Uterus (tissue), 4 donors: ENCODE measurements around the gene NAV2. TPM values are rescaled to one million over a fixed set of nuclear protein-coding genes. Genes with fewer than 3 reads are reported as not detected.

Source experiments
- DNase-seq, 2 donors: peaks; one replicate each; pipeline ENCODE4 v3.0.0-alpha.2; 2019 to 2020
- H3K27ac ChIP-seq, 2 donors: fragments of 200-600 bp; sonication (generic); 1 replicate in 1 of 2; 2 replicates in 1 of 2; pipeline ENCODE4 v1.5.1; 2016 to 2018
- H3K27me3 ChIP-seq, 2 donors: fragments of 200-600 bp; sonication (generic); one replicate each; pipeline ENCODE4 v1.5.1; 2018 to 2019; ENCODE audit warnings: control low read depth in 1 of 2
- H3K36me3 ChIP-seq, 2 donors: fragments of 200-600 bp; sonication (generic); one replicate each; pipeline ENCODE4 v1.5.1; 2019; ENCODE audit warnings: control low read depth in 1 of 2
- H3K4me1 ChIP-seq, 2 donors: fragments of 200-600 bp; sonication (generic); one replicate each; pipeline ENCODE4 v1.5.1; 2018 to 2019; ENCODE audit warnings: control low read depth in 1 of 2
- H3K4me3 ChIP-seq, 2 donors: fragments of 200-600 bp; sonication (generic); 1 replicate in 1 of 2; 2 replicates in 1 of 2; pipeline ENCODE4 v1.5.1; 2018 to 2019; ENCODE audit warnings: mild to moderate bottlenecking in 1 of 2
- H3K9me3 ChIP-seq, 2 donors: fragments of 200-600 bp; sonication (generic); one replicate each; pipeline ENCODE4 v1.5.1; 2019; ENCODE audit warnings: control low read depth in 1 of 2
- POLR2A ChIP-seq, 2 donors: fragments of 450-650 bp; IDR thresholded peaks; one replicate each; pipeline ENCODE4 v1.6.1; 2016; ENCODE audit warnings: antibody characterized with exemption in 2 of 2, mild to moderate bottlenecking in 1 of 2, moderate library complexity in 1 of 2
- intact Hi-C: fragments of 100-400 bp; cut with DNase I; formaldehyde crosslinking; loops from one replicate; pipeline ENCODE4 v1.15.1; 2023; ENCODE audit warnings: low total_unique reads
- total RNA-seq, 4 donors: library from RNA; depleted of rRNA in 3 of 4; stranded (reverse); fragments of >200 nt in 3 of 4; gene quantifications; one replicate each; pipeline versions ENCODE4 v1.1.0 to v1.2.4, GENCODE V29; 2014 to 2023
- TF ChIP-seq, protein P1 (sequence below), 4 experiments: fragments of 200-600 bp in 2 of 4; fragments of 450-650 bp in 2 of 4; sonication (generic) in 2 of 4; IDR thresholded peaks; one replicate each; pipeline ENCODE4 v1.5.1; 2016 to 2019; ENCODE audit warnings: antibody characterized with exemption in 4 of 4, mild to moderate bottlenecking in 2 of 4, moderate library complexity in 1 of 4
- donor health status: DM: yes; HTN: yes; CAD: no.

NAV2 gene
- total RNA-seq, 4 donors from 2014 or later, result 2.6 to 31.6 (median 5.7) TPM

DNA sequence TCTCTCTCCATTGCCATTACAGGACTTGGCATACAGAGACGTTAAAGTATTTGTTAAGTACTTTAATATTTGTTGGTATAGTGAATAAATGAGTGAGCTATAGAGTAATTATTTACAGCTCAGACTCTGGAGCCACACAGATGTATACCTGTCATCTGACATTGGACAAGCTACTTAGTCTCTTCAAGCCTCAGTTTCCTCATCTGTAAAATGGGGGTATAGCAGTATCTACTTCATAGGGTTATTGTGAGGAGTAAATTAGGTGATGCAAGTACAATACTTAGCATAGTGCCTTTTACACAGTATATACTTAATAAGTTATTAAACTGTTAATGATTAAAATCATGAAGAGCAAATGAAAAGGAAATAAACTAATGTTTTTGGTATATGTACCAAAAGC, 203.2 kb downstream of the NAV2 start:
- intact Hi-C loops, result no loop called here
- TF ChIP-seq, protein P1, sequence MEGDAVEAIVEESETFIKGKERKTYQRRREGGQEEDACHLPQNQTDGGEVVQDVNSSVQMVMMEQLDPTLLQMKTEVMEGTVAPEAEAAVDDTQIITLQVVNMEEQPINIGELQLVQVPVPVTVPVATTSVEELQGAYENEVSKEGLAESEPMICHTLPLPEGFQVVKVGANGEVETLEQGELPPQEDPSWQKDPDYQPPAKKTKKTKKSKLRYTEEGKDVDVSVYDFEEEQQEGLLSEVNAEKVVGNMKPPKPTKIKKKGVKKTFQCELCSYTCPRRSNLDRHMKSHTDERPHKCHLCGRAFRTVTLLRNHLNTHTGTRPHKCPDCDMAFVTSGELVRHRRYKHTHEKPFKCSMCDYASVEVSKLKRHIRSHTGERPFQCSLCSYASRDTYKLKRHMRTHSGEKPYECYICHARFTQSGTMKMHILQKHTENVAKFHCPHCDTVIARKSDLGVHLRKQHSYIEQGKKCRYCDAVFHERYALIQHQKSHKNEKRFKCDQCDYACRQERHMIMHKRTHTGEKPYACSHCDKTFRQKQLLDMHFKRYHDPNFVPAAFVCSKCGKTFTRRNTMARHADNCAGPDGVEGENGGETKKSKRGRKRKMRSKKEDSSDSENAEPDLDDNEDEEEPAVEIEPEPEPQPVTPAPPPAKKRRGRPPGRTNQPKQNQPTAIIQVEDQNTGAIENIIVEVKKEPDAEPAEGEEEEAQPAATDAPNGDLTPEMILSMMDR (IDR thresholded peaks at IDR 0.05), result no peak
- no peak for TF ChIP-seq POLR2A (IDR thresholded peaks at IDR 0.05)
- H3K4me1 ChIP-seq, result no peaks in the 10 kb centered on the region
- DNase-seq, result no peak
- no peaks in the 10 kb centered on the region for H3K27me3 ChIP-seq
- no peak overlapping the region for H3K27ac ChIP-seq
- no peaks in the 10 kb centered on the region for H3K36me3 ChIP-seq
- H3K9me3 ChIP-seq, result no peaks in the 10 kb centered on the region
- no peak overlapping the region for H3K4me3 ChIP-seq

DNA sequence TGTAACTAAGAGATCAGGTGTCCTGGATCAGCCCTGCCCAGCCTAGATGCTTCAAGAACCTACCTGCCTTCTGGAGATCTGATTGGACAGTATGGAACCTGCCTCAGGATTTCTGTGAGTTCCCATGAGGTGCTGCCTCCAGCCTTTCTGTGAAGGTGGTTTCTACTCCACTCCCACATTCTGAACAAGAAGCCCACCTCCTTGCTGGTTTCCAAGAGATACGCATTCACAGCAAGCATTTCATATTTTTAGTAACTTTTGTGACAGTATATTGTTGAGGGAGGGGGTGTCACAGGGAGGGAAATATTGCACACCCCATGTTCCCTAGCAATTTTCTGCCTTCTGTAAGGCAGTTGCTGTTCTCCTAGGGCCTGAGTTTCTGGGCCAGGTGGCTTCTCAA, 204.4 kb downstream of the NAV2 start:
- Histone ChIP-seq H3K27ac (no peak overlapping the region), H3K36me3 (no peaks in the 10 kb centered on the region), H3K4me3 (no peak overlapping the region), H3K27me3 (no peaks in the 10 kb centered on the region), H3K9me3 (no peaks in the 10 kb centered on the region), H3K4me1 (no peaks in the 10 kb centered on the region)
- TF ChIP-seq, protein P1 (IDR thresholded peaks at IDR 0.05), result no peak
- TF ChIP-seq POLR2A (IDR thresholded peaks at IDR 0.05), result no peak
- no peak for DNase-seq
- intact Hi-C loops, result no loop called here

DNA sequence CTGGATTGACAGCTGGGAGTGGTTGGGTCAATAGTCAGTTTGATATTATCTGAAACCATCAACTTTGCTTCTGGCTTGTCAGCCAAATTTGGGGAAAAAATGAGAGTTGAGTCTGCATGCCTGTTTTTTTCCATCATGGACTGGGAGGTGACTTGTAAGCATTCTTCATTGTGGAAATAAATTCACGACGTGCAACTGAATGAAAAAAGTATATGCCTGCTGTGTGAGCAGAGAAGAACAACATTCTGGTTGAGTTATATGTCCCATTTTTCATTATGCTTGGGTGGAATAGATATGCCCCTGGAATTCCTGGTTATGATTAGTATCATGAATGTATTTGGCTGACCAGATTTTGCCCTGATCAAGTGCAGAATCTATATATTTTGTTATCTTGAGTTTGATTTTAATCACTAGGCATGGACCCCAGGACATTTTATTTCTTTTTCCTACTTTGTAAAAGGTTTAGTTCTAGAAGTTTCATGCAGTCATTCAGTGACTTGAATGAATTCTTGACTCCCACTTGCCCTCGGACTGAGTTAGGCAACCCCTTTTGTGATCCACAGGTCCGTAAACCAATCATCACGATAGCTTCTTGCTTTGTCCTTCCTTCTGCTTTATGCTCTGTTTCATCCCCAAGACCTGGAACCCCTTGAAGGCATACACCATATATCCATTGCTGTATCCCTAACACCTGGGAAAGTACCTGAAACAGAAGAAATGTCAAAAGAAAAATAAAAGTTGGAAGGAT, 205.8 kb downstream of the NAV2 start:
- Histone ChIP-seq H3K36me3 (no peaks in the 10 kb centered on the region), H3K27ac (no peak overlapping the region), H3K4me1 (no peaks in the 10 kb centered on the region), H3K4me3 (no peak overlapping the region), H3K9me3 (no peaks in the 10 kb centered on the region), H3K27me3 (no peaks in the 10 kb centered on the region)
- TF ChIP-seq POLR2A (IDR thresholded peaks at IDR 0.05), result no peak
- TF ChIP-seq, protein P1 (IDR thresholded peaks at IDR 0.05), result no peak
- no peak for DNase-seq
- intact Hi-C loops, result no loop called here

DNA sequence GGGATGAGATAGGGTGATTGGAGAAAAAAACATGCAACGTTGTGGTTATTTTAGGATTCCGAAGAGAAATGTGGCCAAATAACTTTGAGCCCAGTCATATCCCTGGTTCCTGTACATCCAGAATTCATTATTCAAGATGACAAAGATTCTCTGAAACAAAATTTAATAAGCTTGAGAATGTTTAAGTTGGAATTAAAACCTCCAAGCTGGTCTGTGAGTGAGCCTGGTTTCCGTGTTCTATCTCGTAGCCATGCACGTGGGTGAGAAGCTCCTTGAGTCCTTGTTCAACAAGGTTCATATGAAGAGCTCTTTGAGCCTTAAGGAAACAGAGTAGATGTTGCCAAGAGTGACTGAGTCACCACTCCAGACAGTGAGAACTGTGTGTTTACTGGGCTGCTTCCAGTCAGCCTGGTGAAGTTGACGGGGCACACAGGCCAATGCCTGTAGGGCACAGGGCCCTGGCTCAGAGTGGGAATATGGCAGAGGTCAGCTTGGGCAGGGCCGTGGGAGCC, 206.5 kb downstream of the NAV2 start:
- no peaks in the 10 kb centered on the region for H3K36me3 ChIP-seq
- no peak overlapping the region for H3K4me3 ChIP-seq
- H3K27me3 ChIP-seq, result no peaks in the 10 kb centered on the region
- peak; percentile 26 to 40 for DNase-seq
- TF ChIP-seq POLR2A (IDR thresholded peaks at IDR 0.05), result no peak
- TF ChIP-seq, protein P1 (IDR thresholded peaks at IDR 0.05), result no peak
- no peaks in the 10 kb centered on the region for H3K9me3 ChIP-seq
- no peaks in the 10 kb centered on the region for H3K4me1 ChIP-seq
- no peak overlapping the region for H3K27ac ChIP-seq
- intact Hi-C loops, result no loop called here

DNA sequence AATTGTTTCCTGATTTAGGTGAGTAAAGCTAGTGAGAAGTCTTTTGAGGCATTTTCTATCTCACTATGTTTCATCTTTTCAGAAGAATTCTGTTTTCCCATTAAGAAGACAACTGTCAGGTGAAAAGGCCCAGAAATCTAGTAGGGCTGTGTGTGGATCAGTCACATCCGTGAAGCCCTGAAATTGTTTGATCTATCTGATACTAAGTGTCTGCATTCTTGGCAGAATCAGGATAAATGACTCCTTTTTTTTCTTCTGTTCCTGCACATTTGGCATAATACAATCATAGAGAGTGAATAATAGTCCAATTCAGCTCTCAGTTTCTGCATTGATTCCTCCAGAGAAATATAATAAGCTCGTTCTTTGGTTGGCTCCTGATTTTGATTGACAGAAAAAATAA, 208.3 kb downstream of the NAV2 start:
- no peaks in the 10 kb centered on the region for H3K27me3 ChIP-seq
- DNase-seq, result no peak
- no peak overlapping the region for H3K4me3 ChIP-seq
- TF ChIP-seq POLR2A (IDR thresholded peaks at IDR 0.05), result no peak
- TF ChIP-seq, protein P1 (IDR thresholded peaks at IDR 0.05), result no peak
- no peaks in the 10 kb centered on the region for H3K4me1 ChIP-seq
- H3K36me3 ChIP-seq, result no peaks in the 10 kb centered on the region
- H3K9me3 ChIP-seq, result no peaks in the 10 kb centered on the region
- no peak overlapping the region for H3K27ac ChIP-seq
- intact Hi-C loops, result no loop called here
